SK-N-SH (cell line): Measurements from ENCODE around the gene DCXR. TPM values are rescaled to one million over a fixed set of nuclear protein-coding genes. Genes with fewer than 3 reads are reported as not detected.

Source experiments
- CHD2 ChIP-seq: fragments of 150-350 bp; IDR thresholded peaks from 2 replicates; pipeline ENCODE4 v1.6.1; 2018; ENCODE audit warnings: low read length; ENCODE audit not compliant: partially characterized antibody
- ELF1 ChIP-seq: IDR thresholded peaks from 2 replicates; pipeline ENCODE4 v1.4.0; 2012
- EP300 ChIP-seq, 2 experiments: IDR thresholded peaks; 2 replicates each; pipeline versions ENCODE4 v1.4.0 to v1.6.1; 2012; ENCODE audit warnings: borderline replicate concordance in 1 of 2, low read depth in 1 of 2, low read length in 1 of 2
- FOSL2 ChIP-seq: IDR thresholded peaks from 2 replicates; pipeline ENCODE4 v1.4.0; 2012; ENCODE audit warnings: low read depth, mild to moderate bottlenecking, moderate library complexity, borderline replicate concordance
- FOXM1 ChIP-seq: IDR thresholded peaks from 2 replicates; pipeline ENCODE4 v1.4.0; 2012; ENCODE audit warnings: low read depth, mild to moderate bottlenecking
- GABPA ChIP-seq: IDR thresholded peaks from 2 replicates; pipeline ENCODE4 v1.4.0; 2012; ENCODE audit warnings: low read depth, mild to moderate bottlenecking
- GATA2 ChIP-seq: sonication (generic); formaldehyde crosslinking; IDR thresholded peaks from 2 replicates; pipeline ENCODE4 v1.5.0; 2020; ENCODE audit warnings: mild to moderate bottlenecking, missing genetic modification reagents
- MXI1 ChIP-seq: IDR thresholded peaks from 2 replicates; pipeline ENCODE4 v1.6.1; 2012; ENCODE audit warnings: mild to moderate bottlenecking, low read depth, low read length, improper control_type of control experiment
- NFIC ChIP-seq: IDR thresholded peaks from 2 replicates; pipeline ENCODE4 v1.4.0; 2012; ENCODE audit warnings: borderline replicate concordance
- NRF1 ChIP-seq: IDR thresholded peaks from 2 replicates; pipeline ENCODE4 v1.6.1; 2012; ENCODE audit warnings: low read depth, mild to moderate bottlenecking, low read length
- POLR2AphosphoS5 ChIP-seq: IDR thresholded peaks from 2 replicates; pipeline ENCODE4 v1.6.1; 2012; ENCODE audit warnings: low read depth, low read length
- RCOR1 ChIP-seq: fragments of 150-350 bp; IDR thresholded peaks from 2 replicates; pipeline ENCODE4 v1.6.1; 2017; ENCODE audit warnings: antibody characterized with exemption, low read length
- RXRA ChIP-seq: IDR thresholded peaks from 2 replicates; pipeline ENCODE4 v1.4.0; 2012; ENCODE audit warnings: low read depth, mild to moderate bottlenecking, borderline replicate concordance
- TAF1 ChIP-seq: IDR thresholded peaks from 2 replicates; pipeline ENCODE4 v1.6.1; 2012; ENCODE audit warnings: low read depth, mild to moderate bottlenecking, low read length, moderate library complexity, borderline replicate concordance
- TEAD4 ChIP-seq: IDR thresholded peaks from 2 replicates; pipeline ENCODE4 v1.4.0; 2012; ENCODE audit warnings: mild to moderate bottlenecking, borderline replicate concordance; ENCODE audit not compliant: insufficient read depth
- YY1 ChIP-seq: IDR thresholded peaks from 2 replicates; pipeline ENCODE4 v1.4.0; 2012; ENCODE audit warnings: low read depth, mild to moderate bottlenecking
- polyA plus RNA-seq, 3 experiments: library from polyadenylated mRNA; depleted of rRNA; stranded (reverse); fragments of >200 nt; gene quantifications; 2 replicates each; pipeline ENCODE4 v1.2.3, GENCODE V29; 2012
- TF ChIP-seq, protein P1 (sequence below): IDR thresholded peaks from 2 replicates; pipeline ENCODE4 v1.4.0; 2012; ENCODE audit warnings: low read depth, borderline replicate concordance
- TF ChIP-seq, protein P2 (sequence below): IDR thresholded peaks from 2 replicates; pipeline ENCODE4; 2012
- TF ChIP-seq, protein P3 (sequence below): IDR thresholded peaks from 2 replicates; pipeline ENCODE4 v1.6.1; 2012; ENCODE audit warnings: mild to moderate bottlenecking, low read depth, low read length, moderate library complexity
- TF ChIP-seq, protein P4 (sequence below): fragments of 200-600 bp; sonication (generic); IDR thresholded peaks from 2 replicates; pipeline ENCODE4 v1.6.1; 2017; ENCODE audit warnings: antibody characterized with exemption, mild to moderate bottlenecking, moderate library complexity
- TF ChIP-seq, protein P5 (sequence below): fragments of 150-350 bp; IDR thresholded peaks from 2 replicates; pipeline ENCODE4 v1.6.1; 2017; ENCODE audit warnings: antibody characterized with exemption, low read length, low read depth, borderline replicate concordance

The DCXR gene
- polyA plus RNA-seq, 1 of the 3 experiments (the other 2 are of a cell fraction), result 190 TPM

DNA sequence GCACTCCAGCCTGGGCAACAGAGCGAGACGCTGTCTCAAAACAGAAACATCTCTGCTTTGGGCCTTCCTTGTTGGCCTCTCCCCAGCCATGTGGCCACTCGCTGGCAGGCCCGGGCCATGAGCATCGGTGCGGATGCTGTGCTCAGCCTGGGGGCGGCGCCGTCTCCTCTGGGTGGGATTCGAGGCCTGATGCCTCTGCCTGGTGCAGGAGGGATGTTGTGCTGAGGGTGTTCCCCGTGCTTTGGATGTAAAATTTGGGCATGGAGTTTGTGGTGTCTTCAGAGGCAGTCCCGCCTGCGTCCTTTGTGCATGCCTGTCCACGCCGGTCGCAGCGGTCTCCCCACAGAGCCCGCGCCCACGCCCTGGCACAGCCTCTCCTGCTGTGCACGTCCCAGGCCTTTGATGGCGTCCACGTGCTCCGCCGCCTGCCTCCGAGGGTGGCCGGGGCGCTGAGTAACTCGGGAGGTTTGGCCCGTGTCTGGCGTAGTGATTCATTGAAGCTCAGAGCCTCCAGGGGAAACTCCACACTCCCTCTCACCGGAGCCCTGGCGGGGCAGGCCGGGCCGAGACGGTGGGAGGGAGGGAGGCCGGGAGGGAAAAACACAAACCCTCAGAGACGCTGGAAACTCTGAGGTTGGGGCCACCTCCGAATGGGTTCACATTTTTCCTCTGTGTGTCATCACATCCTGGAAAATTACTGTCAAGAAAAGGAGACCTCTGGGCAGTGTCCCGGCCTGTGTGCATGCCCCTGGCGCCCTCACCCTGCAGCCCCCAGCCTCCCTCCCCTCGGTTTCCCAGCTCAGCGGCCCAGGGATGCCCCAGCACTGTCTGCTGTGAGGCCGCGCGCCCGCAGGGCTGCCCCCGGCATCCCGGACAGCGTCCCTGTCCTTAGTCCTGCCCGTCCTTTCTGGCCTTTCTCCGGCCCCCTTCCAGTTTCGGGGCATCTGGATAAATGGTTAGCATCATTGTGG is 33.8 kb downstream of the DCXR start (continued):
- peak; percentile 50; the same call in 1 of the 2 replicates for TF ChIP-seq MXI1
- peak; percentile 37; the same call in 1 of the 2 replicates for TF ChIP-seq POLR2AphosphoS5
- TF ChIP-seq FOSL2, result peak; percentile 92
- peak; percentile 72 for TF ChIP-seq YY1
- TF ChIP-seq CHD2, result no peak
- TF ChIP-seq TAF1, result peak; percentile 47; the same call in 1 of the 2 replicates
- TF ChIP-seq GATA2, result no peak
- peak; percentile 70; the same call in 1 of the 2 replicates for TF ChIP-seq FOXM1
- TF ChIP-seq NFIC, result peak; percentile 79
- no peak for TF ChIP-seq RCOR1
- no peak for TF ChIP-seq ELF1
- peak; percentile 89; the same call in 1 of the 2 replicates for TF ChIP-seq RXRA
- TF ChIP-seq, protein P1, sequence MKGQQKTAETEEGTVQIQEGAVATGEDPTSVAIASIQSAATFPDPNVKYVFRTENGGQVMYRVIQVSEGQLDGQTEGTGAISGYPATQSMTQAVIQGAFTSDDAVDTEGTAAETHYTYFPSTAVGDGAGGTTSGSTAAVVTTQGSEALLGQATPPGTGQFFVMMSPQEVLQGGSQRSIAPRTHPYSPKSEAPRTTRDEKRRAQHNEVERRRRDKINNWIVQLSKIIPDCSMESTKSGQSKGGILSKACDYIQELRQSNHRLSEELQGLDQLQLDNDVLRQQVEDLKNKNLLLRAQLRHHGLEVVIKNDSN, result peak; percentile 80
- no peak for TF ChIP-seq GABPA
- TF ChIP-seq, protein P2, sequence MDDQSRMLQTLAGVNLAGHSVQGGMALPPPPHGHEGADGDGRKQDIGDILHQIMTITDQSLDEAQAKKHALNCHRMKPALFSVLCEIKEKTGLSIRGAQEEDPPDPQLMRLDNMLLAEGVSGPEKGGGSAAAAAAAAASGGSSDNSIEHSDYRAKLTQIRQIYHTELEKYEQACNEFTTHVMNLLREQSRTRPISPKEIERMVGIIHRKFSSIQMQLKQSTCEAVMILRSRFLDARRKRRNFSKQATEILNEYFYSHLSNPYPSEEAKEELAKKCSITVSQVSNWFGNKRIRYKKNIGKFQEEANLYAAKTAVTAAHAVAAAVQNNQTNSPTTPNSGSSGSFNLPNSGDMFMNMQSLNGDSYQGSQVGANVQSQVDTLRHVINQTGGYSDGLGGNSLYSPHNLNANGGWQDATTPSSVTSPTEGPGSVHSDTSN, result peak; percentile 84
- TF ChIP-seq, protein P3, sequence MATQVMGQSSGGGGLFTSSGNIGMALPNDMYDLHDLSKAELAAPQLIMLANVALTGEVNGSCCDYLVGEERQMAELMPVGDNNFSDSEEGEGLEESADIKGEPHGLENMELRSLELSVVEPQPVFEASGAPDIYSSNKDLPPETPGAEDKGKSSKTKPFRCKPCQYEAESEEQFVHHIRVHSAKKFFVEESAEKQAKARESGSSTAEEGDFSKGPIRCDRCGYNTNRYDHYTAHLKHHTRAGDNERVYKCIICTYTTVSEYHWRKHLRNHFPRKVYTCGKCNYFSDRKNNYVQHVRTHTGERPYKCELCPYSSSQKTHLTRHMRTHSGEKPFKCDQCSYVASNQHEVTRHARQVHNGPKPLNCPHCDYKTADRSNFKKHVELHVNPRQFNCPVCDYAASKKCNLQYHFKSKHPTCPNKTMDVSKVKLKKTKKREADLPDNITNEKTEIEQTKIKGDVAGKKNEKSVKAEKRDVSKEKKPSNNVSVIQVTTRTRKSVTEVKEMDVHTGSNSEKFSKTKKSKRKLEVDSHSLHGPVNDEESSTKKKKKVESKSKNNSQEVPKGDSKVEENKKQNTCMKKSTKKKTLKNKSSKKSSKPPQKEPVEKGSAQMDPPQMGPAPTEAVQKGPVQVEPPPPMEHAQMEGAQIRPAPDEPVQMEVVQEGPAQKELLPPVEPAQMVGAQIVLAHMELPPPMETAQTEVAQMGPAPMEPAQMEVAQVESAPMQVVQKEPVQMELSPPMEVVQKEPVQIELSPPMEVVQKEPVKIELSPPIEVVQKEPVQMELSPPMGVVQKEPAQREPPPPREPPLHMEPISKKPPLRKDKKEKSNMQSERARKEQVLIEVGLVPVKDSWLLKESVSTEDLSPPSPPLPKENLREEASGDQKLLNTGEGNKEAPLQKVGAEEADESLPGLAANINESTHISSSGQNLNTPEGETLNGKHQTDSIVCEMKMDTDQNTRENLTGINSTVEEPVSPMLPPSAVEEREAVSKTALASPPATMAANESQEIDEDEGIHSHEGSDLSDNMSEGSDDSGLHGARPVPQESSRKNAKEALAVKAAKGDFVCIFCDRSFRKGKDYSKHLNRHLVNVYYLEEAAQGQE, result peak; percentile 79
- TF ChIP-seq, protein P4, sequence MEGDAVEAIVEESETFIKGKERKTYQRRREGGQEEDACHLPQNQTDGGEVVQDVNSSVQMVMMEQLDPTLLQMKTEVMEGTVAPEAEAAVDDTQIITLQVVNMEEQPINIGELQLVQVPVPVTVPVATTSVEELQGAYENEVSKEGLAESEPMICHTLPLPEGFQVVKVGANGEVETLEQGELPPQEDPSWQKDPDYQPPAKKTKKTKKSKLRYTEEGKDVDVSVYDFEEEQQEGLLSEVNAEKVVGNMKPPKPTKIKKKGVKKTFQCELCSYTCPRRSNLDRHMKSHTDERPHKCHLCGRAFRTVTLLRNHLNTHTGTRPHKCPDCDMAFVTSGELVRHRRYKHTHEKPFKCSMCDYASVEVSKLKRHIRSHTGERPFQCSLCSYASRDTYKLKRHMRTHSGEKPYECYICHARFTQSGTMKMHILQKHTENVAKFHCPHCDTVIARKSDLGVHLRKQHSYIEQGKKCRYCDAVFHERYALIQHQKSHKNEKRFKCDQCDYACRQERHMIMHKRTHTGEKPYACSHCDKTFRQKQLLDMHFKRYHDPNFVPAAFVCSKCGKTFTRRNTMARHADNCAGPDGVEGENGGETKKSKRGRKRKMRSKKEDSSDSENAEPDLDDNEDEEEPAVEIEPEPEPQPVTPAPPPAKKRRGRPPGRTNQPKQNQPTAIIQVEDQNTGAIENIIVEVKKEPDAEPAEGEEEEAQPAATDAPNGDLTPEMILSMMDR, result peak; percentile 23
- TF ChIP-seq NRF1, result no peak
- TF ChIP-seq, protein P5, sequence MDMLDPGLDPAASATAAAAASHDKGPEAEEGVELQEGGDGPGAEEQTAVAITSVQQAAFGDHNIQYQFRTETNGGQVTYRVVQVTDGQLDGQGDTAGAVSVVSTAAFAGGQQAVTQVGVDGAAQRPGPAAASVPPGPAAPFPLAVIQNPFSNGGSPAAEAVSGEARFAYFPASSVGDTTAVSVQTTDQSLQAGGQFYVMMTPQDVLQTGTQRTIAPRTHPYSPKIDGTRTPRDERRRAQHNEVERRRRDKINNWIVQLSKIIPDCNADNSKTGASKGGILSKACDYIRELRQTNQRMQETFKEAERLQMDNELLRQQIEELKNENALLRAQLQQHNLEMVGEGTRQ, result no peak
- peak in 1 of 2 experiments; percentile 90; a peak in 2 of 4 replicates for TF ChIP-seq EP300 (IDR thresholded peaks at IDR 0.05; ENCODE audit: borderline replicate concordance in 1 of 2, low read depth in 1 of 2, low read length in 1 of 2)
- peak; percentile 88 for TF ChIP-seq TEAD4
